Kidney tubule cell (primary cell): ENCODE measurements around the gene NDFIP2.

ENCODE experiments used
- DNase-seq: peaks from one replicate; pipeline ENCODE4 v3.0.0-alpha.2; 2018; ENCODE audit warnings: low spot score

NDFIP2 gene

GRCh38 chr13:79459906-79460305 lies 21.0 kb upstream of the NDFIP2 start:
- DNase-seq = peak; percentile 42

- DNase-seq = no peak
Measured at GRCh38 chr13:79462895-79463294, 18.1 kb upstream of the NDFIP2 start.

- no peak for DNase-seq
Measured at GRCh38 chr13:79463604-79464003, 17.4 kb upstream of the NDFIP2 start.

- DNase-seq = no peak
Measured at GRCh38 chr13:79466872-79467271, 14.1 kb upstream of the NDFIP2 start.

GRCh38 chr13:79468402-79468801 lies 12.6 kb upstream of the NDFIP2 start:
- no peak for DNase-seq

GRCh38 chr13:79468819-79469218 lies 12.1 kb upstream of the NDFIP2 start:
- DNase-seq = no peak

GRCh38 chr13:79469608-79470007 lies 11.3 kb upstream of the NDFIP2 start:
- DNase-seq = no peak

- DNase-seq = no peak
Measured at GRCh38 chr13:79470666-79471065, 10.3 kb upstream of the NDFIP2 start.

- DNase-seq = no peak
Measured at GRCh38 chr13:79475569-79475968, 5.4 kb upstream of the NDFIP2 start.

GRCh38 chr13:79477968-79478367 lies 3.0 kb upstream of the NDFIP2 start:
- no peak for DNase-seq

GRCh38 chr13:79479882-79480281 lies 1.1 kb upstream of the NDFIP2 start:
- DNase-seq = no peak

GRCh38 chr13:79481685-79482052 lies 714 bp downstream of the NDFIP2 start:
- peak; percentile 70 for DNase-seq

- DNase-seq = peak; percentile 37
Measured at GRCh38 chr13:79482281-79482970, 1.5 kb downstream of the NDFIP2 start.

- DNase-seq = peak; percentile 79
Measured at GRCh38 chr13:79483086-79483706, 2.2 kb downstream of the NDFIP2 start.

- peak; percentile 95 for DNase-seq
Measured at GRCh38 chr13:79485014-79485811, 4.3 kb downstream of the NDFIP2 start.

- no peak for DNase-seq
Measured at GRCh38 chr13:79486433-79487188, 5.7 kb downstream of the NDFIP2 start.

GRCh38 chr13:79490326-79490725 lies 9.4 kb downstream of the NDFIP2 start:
- no peak for DNase-seq

- DNase-seq = peak; percentile 7
Measured at GRCh38 chr13:79490824-79491223, 9.9 kb downstream of the NDFIP2 start.

GRCh38 chr13:79491715-79492114 lies 10.8 kb downstream of the NDFIP2 start:
- peak; percentile 37 for DNase-seq

GRCh38 chr13:79492313-79492798 lies 11.4 kb downstream of the NDFIP2 start:
- peak; percentile 64 for DNase-seq

GRCh38 chr13:79492918-79493594 lies 12.1 kb downstream of the NDFIP2 start:
- DNase-seq = no peak

GRCh38 chr13:79496188-79496587 lies 15.2 kb downstream of the NDFIP2 start:
- no peak for DNase-seq
